Gastrocnemius medialis (tissue), 4 donors: Measurements from ENCODE around the gene IL20RB.

Experiments used
- CTCF ChIP-seq, 5 experiments: fragments of 450-650 bp in 3 of 5; fragments of 200-600 bp in 2 of 5; sonication (generic) in 2 of 5; IDR thresholded peaks in 4 of 5; conservative IDR thresholded peaks in 1 of 5; 1 replicate in 4 of 5; 2 replicates in 1 of 5; pipeline ENCODE4 v1.5.1; 2016 to 2019; ENCODE audit warnings: antibody characterized with exemption in 5 of 5, mild to moderate bottlenecking in 3 of 5, moderate library complexity in 3 of 5
- POLR2A ChIP-seq, 2 donors: fragments of 450-650 bp; IDR thresholded peaks; one replicate each; pipeline ENCODE4 v1.6.1; 2017; ENCODE audit warnings: antibody characterized with exemption in 2 of 2, mild to moderate bottlenecking in 2 of 2, moderate library complexity in 2 of 2

DNA sequence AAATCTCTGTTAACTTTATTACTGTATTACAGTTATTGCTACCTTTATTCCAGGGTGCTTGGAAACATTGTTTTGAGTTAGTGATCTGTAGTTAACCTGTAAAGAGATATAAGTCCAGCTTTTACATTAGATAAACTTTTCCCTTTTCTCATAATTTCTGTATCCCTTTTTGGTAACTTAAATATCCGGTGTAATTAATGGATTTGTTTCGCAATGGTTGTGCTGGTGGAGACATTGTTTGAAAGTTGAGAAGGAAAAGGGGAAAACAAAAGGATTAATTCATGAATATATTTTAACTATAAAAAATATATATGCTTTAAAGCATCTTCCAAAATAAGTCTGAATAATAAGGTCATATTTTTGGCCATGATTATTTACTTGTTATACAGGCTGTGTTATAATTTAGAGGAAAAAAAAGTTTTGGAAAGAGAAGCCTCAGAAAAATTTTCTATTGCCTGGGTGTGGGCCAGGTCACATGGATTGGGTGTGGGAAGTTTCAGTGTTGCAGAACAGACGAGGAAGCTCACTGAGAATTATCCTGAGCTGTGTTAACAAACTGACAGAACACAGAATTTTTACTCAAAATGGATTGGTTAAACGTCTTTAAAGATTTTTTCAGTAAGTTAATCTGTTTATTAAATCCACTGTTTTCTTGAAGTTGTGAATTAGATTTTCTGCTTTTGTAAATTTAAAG lies 27.7 kb upstream of the IL20RB start:
- TF ChIP-seq CTCF (IDR thresholded peaks at IDR 0.05 in 4 of 5, conservative IDR thresholded peaks at IDR 0.05 in 1 of 5): no peak
- TF ChIP-seq POLR2A (IDR thresholded peaks at IDR 0.05): no peak
